Measurements from ENCODE around the gene ANGPT4.

The ANGPT4 gene

DNA sequence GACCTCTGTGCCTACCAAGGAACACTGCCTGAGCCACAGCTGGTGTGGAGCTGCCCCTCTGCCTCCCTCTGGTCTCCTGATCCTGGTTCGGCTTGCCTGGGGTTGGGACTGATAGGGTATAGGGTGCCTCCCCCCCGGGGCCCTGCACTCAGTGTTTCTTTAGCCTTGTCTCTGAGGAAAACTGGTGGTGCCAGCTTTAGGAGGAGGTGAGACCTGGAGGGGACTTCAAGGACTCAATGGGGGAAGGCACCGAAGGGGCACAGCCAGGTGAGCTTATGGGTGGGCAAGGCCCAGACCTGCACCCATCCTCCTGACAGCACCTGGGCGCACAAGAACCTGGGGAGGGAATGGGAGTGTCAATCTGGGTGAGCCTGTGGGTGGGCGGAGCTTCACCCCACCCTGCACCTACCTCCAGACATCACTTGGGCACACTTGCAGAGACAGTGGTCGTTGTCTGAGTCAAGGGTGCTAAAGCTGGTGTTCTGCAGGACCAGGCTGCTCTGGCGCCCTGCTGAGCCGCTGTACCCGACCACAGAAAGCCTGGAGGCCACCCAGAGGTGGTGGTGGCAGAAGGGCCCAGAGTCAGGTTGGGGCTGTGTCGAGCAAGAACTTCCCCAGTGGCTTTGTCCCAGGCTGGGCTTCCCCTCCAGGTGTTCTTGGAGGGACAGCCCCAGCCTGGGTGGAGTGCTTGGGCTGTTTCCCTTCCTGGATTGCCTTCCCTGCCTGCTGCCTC lies 42.1 kb downstream of the ANGPT4 start:
- no peak overlapping the region for H3K4me3 Mint-ChIP-seq
- TF ChIP-seq, protein P1, sequence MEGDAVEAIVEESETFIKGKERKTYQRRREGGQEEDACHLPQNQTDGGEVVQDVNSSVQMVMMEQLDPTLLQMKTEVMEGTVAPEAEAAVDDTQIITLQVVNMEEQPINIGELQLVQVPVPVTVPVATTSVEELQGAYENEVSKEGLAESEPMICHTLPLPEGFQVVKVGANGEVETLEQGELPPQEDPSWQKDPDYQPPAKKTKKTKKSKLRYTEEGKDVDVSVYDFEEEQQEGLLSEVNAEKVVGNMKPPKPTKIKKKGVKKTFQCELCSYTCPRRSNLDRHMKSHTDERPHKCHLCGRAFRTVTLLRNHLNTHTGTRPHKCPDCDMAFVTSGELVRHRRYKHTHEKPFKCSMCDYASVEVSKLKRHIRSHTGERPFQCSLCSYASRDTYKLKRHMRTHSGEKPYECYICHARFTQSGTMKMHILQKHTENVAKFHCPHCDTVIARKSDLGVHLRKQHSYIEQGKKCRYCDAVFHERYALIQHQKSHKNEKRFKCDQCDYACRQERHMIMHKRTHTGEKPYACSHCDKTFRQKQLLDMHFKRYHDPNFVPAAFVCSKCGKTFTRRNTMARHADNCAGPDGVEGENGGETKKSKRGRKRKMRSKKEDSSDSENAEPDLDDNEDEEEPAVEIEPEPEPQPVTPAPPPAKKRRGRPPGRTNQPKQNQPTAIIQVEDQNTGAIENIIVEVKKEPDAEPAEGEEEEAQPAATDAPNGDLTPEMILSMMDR (IDR thresholded peaks at IDR 0.05) = no peak
- no peaks in the 10 kb centered on the region for H3K9me3 Mint-ChIP-seq
- peaks cover 42% of the 10 kb centered on the region for H3K27me3 Mint-ChIP-seq (ENCODE audit: low read depth, poor library complexity)
- DNase-seq = no peak
- H3K36me3 Mint-ChIP-seq (ENCODE audit: low read depth) = no peaks in the 10 kb centered on the region
- H3K27ac Mint-ChIP-seq = peak overlapping the region; percentile 42
- H3K4me1 Mint-ChIP-seq = no peaks in the 10 kb centered on the region

DNA sequence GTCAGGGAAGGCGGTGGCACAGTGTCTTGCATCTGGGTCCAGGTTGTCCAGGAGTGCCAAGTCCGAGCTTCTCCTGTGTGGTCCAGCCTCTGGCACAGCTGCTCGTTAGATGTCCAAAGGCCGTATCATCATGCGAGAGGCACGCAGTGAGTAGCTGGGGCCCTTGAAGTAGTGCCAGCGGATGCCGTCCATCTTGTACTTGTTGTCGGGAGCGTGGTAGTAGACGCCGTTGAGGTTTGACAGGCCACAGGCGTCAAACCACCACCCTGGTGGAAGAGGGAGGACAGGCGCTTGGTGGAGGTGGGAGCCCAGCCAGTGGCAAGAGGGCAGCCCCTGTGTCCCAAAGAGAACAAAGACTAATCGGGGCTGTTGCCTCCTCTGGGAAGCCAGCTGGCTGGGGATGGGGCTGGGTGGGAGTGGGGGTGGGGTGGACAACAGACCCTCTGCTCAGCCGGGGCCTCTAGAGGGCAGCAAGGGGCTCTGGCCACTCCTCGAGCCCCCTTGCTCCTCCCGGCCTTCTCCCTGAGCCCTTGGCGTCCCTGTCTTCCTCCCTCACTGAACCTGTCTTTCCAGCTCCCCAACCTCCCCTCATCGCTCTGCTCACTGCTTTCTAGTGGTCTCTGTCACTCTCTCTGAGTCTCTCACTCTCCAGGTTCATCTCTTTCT lies 43.1 kb downstream of the ANGPT4 start:
- peak; percentile 41 for DNase-seq
- Mint-ChIP-seq H3K36me3 (ENCODE audit: low read depth) (no peaks in the 10 kb centered on the region), H3K27me3 (ENCODE audit: low read depth, poor library complexity) (peaks cover 46% of the 10 kb centered on the region), H3K4me1 (no peaks in the 10 kb centered on the region), H3K4me3 (no peak overlapping the region), H3K27ac (no peak overlapping the region), H3K9me3 (no peaks in the 10 kb centered on the region)
- TF ChIP-seq, protein P1 (IDR thresholded peaks at IDR 0.05) = peak; percentile 34

DNA sequence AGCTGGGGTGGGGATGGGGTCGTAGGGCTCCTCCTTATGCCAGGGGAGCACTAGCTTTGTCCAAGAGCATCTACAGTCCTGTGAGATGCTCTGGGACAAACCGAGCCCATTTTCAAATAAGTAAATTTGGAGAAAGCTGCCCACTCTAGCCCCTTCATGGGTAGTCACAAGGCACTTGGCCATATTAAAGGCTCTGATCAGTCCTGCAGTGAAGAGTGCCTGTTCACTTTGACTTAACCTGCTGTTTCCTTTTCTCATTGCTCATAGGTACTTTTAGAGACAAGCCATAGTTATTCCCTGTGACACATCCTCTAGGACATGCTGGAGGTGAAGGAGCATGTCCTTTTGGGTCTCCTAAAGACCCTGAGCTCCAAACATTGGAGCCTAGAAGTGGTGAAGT lies 44.2 kb downstream of the ANGPT4 start:
- TF ChIP-seq, protein P1 (IDR thresholded peaks at IDR 0.05) = no peak
- Mint-ChIP-seq H3K9me3 (no peaks in the 10 kb centered on the region), H3K4me1 (no peaks in the 10 kb centered on the region), H3K36me3 (ENCODE audit: low read depth) (no peaks in the 10 kb centered on the region), H3K27me3 (ENCODE audit: low read depth, poor library complexity) (peaks cover 51% of the 10 kb centered on the region), H3K27ac (no peak overlapping the region), H3K4me3 (no peak overlapping the region)
- DNase-seq = no peak

DNA sequence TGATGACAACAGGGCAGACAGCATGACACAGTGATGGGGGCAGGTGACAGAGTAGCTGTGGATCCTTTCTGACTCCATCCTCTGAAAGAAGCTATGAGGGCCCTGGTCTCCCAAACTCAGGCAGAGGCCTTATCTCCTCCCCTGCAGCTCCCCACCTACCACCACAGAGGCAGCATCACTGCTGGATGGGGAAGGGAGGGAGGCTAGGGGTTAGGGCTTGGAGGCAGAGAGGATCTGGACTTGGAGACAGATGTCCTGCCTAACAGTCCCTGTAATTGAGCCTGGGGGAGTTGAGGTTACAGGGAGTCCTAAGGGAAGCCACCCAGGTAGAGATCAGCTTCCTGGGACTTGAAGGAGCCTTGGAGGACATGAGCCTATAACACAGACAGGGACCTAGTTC lies 44.7 kb downstream of the ANGPT4 start:
- no peaks in the 10 kb centered on the region for H3K9me3 Mint-ChIP-seq
- H3K27me3 Mint-ChIP-seq (ENCODE audit: low read depth, poor library complexity) = peaks cover 46% of the 10 kb centered on the region
- H3K4me3 Mint-ChIP-seq = no peak overlapping the region
- TF ChIP-seq, protein P1 (IDR thresholded peaks at IDR 0.05) = no peak
- DNase-seq = no peak
- no peaks in the 10 kb centered on the region for H3K4me1 Mint-ChIP-seq
- H3K36me3 Mint-ChIP-seq (ENCODE audit: low read depth) = no peaks in the 10 kb centered on the region
- no peak overlapping the region for H3K27ac Mint-ChIP-seq

DNA sequence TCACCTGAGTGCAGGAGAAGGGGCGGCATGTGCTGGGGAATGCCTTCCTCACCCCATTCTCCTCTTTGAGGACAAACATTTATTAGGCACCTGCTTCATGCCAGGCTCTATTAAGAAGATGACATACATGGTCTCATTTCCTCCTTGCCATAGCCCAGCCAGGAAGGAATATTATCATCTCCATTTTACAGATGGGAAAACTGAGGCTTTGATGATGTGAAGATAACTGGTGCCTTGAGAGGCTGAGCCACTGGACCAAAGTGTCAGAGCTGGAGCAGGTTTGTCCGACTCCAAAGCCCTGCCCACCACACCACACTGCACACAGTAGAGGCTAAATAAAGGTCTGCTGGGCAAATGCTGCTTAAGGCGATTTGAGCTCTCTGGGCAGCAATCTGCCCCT lies 45.4 kb downstream of the ANGPT4 start:
- Mint-ChIP-seq H3K27me3 (ENCODE audit: low read depth, poor library complexity) (peaks cover 43% of the 10 kb centered on the region), H3K9me3 (no peaks in the 10 kb centered on the region), H3K27ac (no peak overlapping the region), H3K4me1 (no peaks in the 10 kb centered on the region), H3K36me3 (ENCODE audit: low read depth) (no peaks in the 10 kb centered on the region), H3K4me3 (no peak overlapping the region)
- TF ChIP-seq, protein P1 (IDR thresholded peaks at IDR 0.05) = no peak
- no peak for DNase-seq

DNA sequence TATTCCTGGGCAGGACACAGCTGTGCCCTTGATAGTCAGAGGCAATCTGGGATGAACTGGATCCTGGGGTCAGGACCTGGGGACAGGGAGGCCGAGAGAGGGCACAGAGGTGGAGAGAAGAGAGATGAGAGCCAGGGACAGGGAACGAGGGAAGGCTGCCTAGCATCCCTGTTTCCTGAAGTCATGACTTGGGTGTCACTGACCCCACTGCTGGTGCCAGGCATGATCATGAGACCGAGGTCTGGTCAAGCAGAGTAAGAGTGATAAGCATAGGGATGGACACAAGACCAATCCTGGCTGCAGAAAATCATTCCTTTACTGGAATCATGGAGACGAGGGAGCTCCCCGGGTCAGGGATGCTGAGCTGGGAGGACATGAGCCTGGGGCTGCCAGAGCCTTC lies 46.5 kb downstream of the ANGPT4 start:
- Mint-ChIP-seq H3K4me3 (no peak overlapping the region), H3K27ac (no peak overlapping the region), H3K4me1 (no peaks in the 10 kb centered on the region), H3K9me3 (no peaks in the 10 kb centered on the region), H3K27me3 (ENCODE audit: low read depth, poor library complexity) (peaks cover 51% of the 10 kb centered on the region), H3K36me3 (ENCODE audit: low read depth) (no peaks in the 10 kb centered on the region)
- TF ChIP-seq, protein P1 (IDR thresholded peaks at IDR 0.05) = no peak
- no peak for DNase-seq
